C4-2B (cell line): ENCODE measurements around the gene IGSF23.

Experiments used
- ZFX ChIP-seq: fragments of 450-650 bp; IDR thresholded peaks from 2 replicates; pipeline ENCODE4 v1.6.1; 2017
- TF ChIP-seq, protein P1 (sequence below): fragments of 450-650 bp; conservative IDR thresholded peaks from 2 replicates; pipeline ENCODE4 v1.5.1; 2017; ENCODE audit warnings: mild to moderate bottlenecking

DNA sequence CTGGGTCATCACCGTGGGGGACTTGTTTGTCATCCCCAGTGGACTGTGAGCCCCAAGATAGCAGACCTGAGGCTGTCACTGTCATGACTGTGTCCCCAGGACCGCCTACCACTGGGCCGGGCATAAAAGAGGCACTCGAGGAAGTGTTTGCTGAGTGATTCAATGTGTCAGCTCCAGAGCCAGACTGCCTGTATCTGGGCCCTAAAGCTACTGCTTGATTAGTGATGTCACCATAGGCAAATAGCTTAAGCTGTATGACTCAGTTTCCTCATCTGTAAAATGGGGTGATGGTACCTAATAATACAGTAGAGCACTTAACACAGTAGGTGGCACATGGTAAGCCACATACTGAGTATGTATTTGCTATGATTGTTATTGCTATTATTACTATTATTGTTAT is 46.7 kb downstream of the IGSF23 start:
- TF ChIP-seq, protein P1, sequence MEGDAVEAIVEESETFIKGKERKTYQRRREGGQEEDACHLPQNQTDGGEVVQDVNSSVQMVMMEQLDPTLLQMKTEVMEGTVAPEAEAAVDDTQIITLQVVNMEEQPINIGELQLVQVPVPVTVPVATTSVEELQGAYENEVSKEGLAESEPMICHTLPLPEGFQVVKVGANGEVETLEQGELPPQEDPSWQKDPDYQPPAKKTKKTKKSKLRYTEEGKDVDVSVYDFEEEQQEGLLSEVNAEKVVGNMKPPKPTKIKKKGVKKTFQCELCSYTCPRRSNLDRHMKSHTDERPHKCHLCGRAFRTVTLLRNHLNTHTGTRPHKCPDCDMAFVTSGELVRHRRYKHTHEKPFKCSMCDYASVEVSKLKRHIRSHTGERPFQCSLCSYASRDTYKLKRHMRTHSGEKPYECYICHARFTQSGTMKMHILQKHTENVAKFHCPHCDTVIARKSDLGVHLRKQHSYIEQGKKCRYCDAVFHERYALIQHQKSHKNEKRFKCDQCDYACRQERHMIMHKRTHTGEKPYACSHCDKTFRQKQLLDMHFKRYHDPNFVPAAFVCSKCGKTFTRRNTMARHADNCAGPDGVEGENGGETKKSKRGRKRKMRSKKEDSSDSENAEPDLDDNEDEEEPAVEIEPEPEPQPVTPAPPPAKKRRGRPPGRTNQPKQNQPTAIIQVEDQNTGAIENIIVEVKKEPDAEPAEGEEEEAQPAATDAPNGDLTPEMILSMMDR, result no peak
- no peak for TF ChIP-seq ZFX
